HCT116 (cell line): ENCODE data around the gene EXOC4. TPM values are rescaled to one million over a fixed set of nuclear protein-coding genes. Genes with fewer than 3 reads are reported as not detected.

Experiments
- ATAC-seq: fragments of 200-7000 bp; cut with Tn5 transposase; 2 replicates; pipeline ENCODE4 v1.9.1; 2020; ENCODE audit warnings: mild to moderate bottlenecking, moderate library complexity
- BruUV-seq: library from RNA; stranded (reverse); fragments of 400-500 nt; replicated peaks from 2 replicates; lab custom pipeline; 2021; lab: Mats Ljungman, UMichigan
- CTCF ChIA-PET: fragments of 300-600 bp; sonication (Branson Sonifier 250); formaldehyde crosslinking; loops from one replicate; lab custom pipeline; 2021; ENCODE audit warnings: antibody characterized with exemption; lab: Charles Lee
- POLR2A ChIA-PET: fragments of 300-600, 350-600 bp; sonication (Branson Sonifier 250); formaldehyde crosslinking; loops from one replicate; lab custom pipeline; 2021; ENCODE audit warnings: antibody characterized with exemption; lab: Charles Lee
- RAD21 ChIA-PET, 2 experiments: fragments of 300-600 bp; sonication (Branson Sonifier 250); formaldehyde crosslinking; loops; one replicate each; lab custom pipeline; 2023; ENCODE audit warnings: low total read pairs in 2 of 2; ENCODE audit not compliant: uncharacterized antibody in 2 of 2, unreplicated experiment in 2 of 2, low non-redundant PET in 1 of 2; lab: Charles Lee
- DNase-seq: peaks from one replicate; pipeline ENCODE4 v3.0.0-alpha.2; 2010; ENCODE audit warnings: low read depth, low spot score
- H2AFZ ChIP-seq: fragments of 200-600 bp; shearing (Covaris generic), sonication (generic); 2 replicates; pipeline ENCODE4 v1.6.1; 2017; ENCODE audit warnings: low read depth, mixed run types, mixed read lengths, antibody characterized with exemption, low read length; ENCODE audit not compliant: poor library complexity, severe bottlenecking
- H3K27ac ChIP-seq: 2 replicates; pipeline ENCODE4 v1.5.1; 2012; ENCODE audit warnings: low read depth, low read length
- H3K27me3 ChIP-seq: fragments of 200-600 bp; sonication (generic); 2 replicates; pipeline ENCODE4 v1.6.1; 2016; ENCODE audit warnings: mixed run types, low read length, mixed read lengths; ENCODE audit not compliant: insufficient read depth
- H3K36me3 ChIP-seq, 2 experiments: fragments of 200-500 bp in 1 of 2; fragments of 200-600 bp in 1 of 2; sonication (Bioruptor generic) in 1 of 2; sonication (generic) in 1 of 2; 2 replicates each; pipeline versions ENCODE4 v1.5.1 to v1.6.1; 2014 to 2016; ENCODE audit warnings: low read length in 2 of 2, inconsistent platforms in 1 of 2, mixed read lengths in 1 of 2, mixed run types in 1 of 2; ENCODE audit not compliant: insufficient read depth in 2 of 2, control insufficient read depth in 1 of 2
- H3K4me1 ChIP-seq, 2 experiments: fragments of 200-600 bp in 1 of 2; sonication (generic) in 1 of 2; 2 replicates each; pipeline versions ENCODE4 v1.5.1 to v1.6.1; 2012 to 2017; ENCODE audit warnings: low read length in 2 of 2, inconsistent platforms in 1 of 2, mild to moderate bottlenecking in 1 of 2, mixed read lengths in 1 of 2, mixed run types in 1 of 2, moderate library complexity in 1 of 2; ENCODE audit not compliant: insufficient read depth in 2 of 2, control insufficient read depth in 1 of 2
- H3K4me2 ChIP-seq: fragments of 200-600 bp; sonication (generic); 2 replicates; pipeline ENCODE4 v1.6.1; 2017; ENCODE audit warnings: mixed run types, low read length, mixed read lengths
- H3K4me3 ChIP-seq, 2 experiments: fragments of 200-600 bp in 1 of 2; sonication (generic) in 1 of 2; replicated peaks in 1 of 2; 2 replicates each; pipeline ENCODE4 v1.5.1; 2011 to 2016; ENCODE audit warnings: low read length in 2 of 2, control low read depth in 1 of 2, low read depth in 1 of 2, mild to moderate bottlenecking in 1 of 2, mixed read lengths in 1 of 2, mixed run types in 1 of 2
- H3K79me2 ChIP-seq: fragments of 200-600 bp; sonication (generic); 2 replicates; pipeline ENCODE4 v1.6.1; 2017; ENCODE audit warnings: mild to moderate bottlenecking, mixed run types, low read length, moderate library complexity, mixed read lengths; ENCODE audit not compliant: insufficient read depth
- H3K9ac ChIP-seq: fragments of 200-600 bp; sonication (generic); 2 replicates; pipeline ENCODE4 v1.6.1; 2016; ENCODE audit warnings: low read length, mixed read lengths
- H3K9me2 ChIP-seq: fragments of 200-600 bp; sonication (generic), shearing (Covaris generic); 2 replicates; pipeline ENCODE4 v1.6.1; 2017; ENCODE audit warnings: mixed run types, mild to moderate bottlenecking, moderate library complexity; ENCODE audit not compliant: insufficient read depth
- H3K9me3 ChIP-seq, 2 experiments: fragments of 200-500 bp in 1 of 2; fragments of 200-600 bp in 1 of 2; sonication (Bioruptor generic) in 1 of 2; sonication (generic) in 1 of 2; 2 replicates each; pipeline ENCODE4 v1.6.1; 2014 to 2017; ENCODE audit warnings: low read length in 2 of 2, mixed read lengths in 2 of 2, inconsistent platforms in 1 of 2, low read depth in 1 of 2, mild to moderate bottlenecking in 1 of 2, mixed run types in 1 of 2, moderate library complexity in 1 of 2; ENCODE audit not compliant: control insufficient read depth in 1 of 2, insufficient read depth in 1 of 2
- H4K20me1 ChIP-seq: fragments of 200-600 bp; sonication (generic), shearing (Covaris generic); 2 replicates; pipeline ENCODE4 v1.6.1; 2017; ENCODE audit warnings: mixed run types, mild to moderate bottlenecking, moderate library complexity; ENCODE audit not compliant: insufficient read depth
- EZH2 ChIP-seq: fragments of 200-600 bp; sonication (generic); IDR thresholded peaks from 2 replicates; pipeline ENCODE4 v1.6.1; 2017; ENCODE audit warnings: antibody characterized with exemption, mixed run types
- MAX ChIP-seq: IDR thresholded peaks from 2 replicates; pipeline ENCODE4 v1.6.1; 2012
- POLR2A ChIP-seq: IDR thresholded peaks from 2 replicates; pipeline ENCODE4 v1.7.0; 2011; ENCODE audit warnings: borderline replicate concordance; ENCODE audit not compliant: insufficient read depth, insufficient read length; ENCODE audit errors: extremely low read depth
- POLR2AphosphoS5 ChIP-seq: IDR thresholded peaks from 2 replicates; pipeline ENCODE4 v1.6.1; 2011; ENCODE audit warnings: mild to moderate bottlenecking, low read depth, low read length, moderate library complexity
- RAD21 ChIP-seq: IDR thresholded peaks from 2 replicates; pipeline ENCODE4 v1.6.1; 2012; ENCODE audit warnings: low read depth, mild to moderate bottlenecking
- REST ChIP-seq: IDR thresholded peaks from 2 replicates; pipeline ENCODE4 v1.6.1; 2012; ENCODE audit warnings: low read depth
- SIN3A ChIP-seq: IDR thresholded peaks from 2 replicates; pipeline ENCODE4 v1.6.1; 2012; ENCODE audit warnings: low read depth
- SP1 ChIP-seq: IDR thresholded peaks from 2 replicates; pipeline ENCODE4 v1.6.1; 2012; ENCODE audit warnings: low read depth
- ZBTB33 ChIP-seq: IDR thresholded peaks from 2 replicates; pipeline ENCODE4 v1.6.1; 2011; ENCODE audit warnings: mild to moderate bottlenecking, low read length, moderate library complexity; ENCODE audit not compliant: insufficient replicate concordance; ENCODE audit errors: extremely low read depth
- intact Hi-C: fragments of 100-400 bp; cut with micrococcal nuclease; formaldehyde crosslinking; loops from 2 replicates; pipeline ENCODE4 v1.10.0; 2022
- total RNA-seq: library from RNA; stranded (reverse); gene quantifications from one replicate; pipeline ENCODE4 v1.2.1, GENCODE V29; 2021; ENCODE audit not compliant: unreplicated experiment

Gene EXOC4
- total RNA-seq, 1 experiment from 2014 or later = 40.3 TPM

GRCh38 chr7:133693281-133693680, 440.4 kb downstream of the EXOC4 start (continued):
- no peak for TF ChIP-seq ZBTB33
- TF ChIP-seq SIN3A = no peak
- no peak for TF ChIP-seq RAD21
- TF ChIP-seq MAX = no peak
- no peak for TF ChIP-seq POLR2AphosphoS5
- no peak for TF ChIP-seq POLR2A

- no peaks in the 10 kb centered on the region for H4K20me1 ChIP-seq
- TF ChIP-seq EZH2 (no peak), SP1 (no peak), REST (no peak), POLR2A (no peak), ZBTB33 (no peak), SIN3A (no peak)
- TF ChIP-seq, all 23 proteins: peak for 0
- no peak overlapping the region for H3K9ac ChIP-seq
- no peaks in the 10 kb centered on the region for H3K9me2 ChIP-seq
- H3K36me3 ChIP-seq = no peaks in the 10 kb centered on the region
- BruUV-seq = no TSS peak
- H3K27me3 ChIP-seq = no peaks in the 10 kb centered on the region
- no peak overlapping the region for H3K4me3 ChIP-seq
- CTCF ChIA-PET = no interaction called here
- no peaks in the 10 kb centered on the region for H3K79me2 ChIP-seq
- H3K4me1 ChIP-seq = no peaks in the 10 kb centered on the region
- POLR2A ChIA-PET = no interaction called here
- H3K27ac ChIP-seq = no peak overlapping the region
- H3K9me3 ChIP-seq = no peaks in the 10 kb centered on the region
- no peak overlapping the region for H3K4me2 ChIP-seq
- intact Hi-C loops = no loop called here
- H2AFZ ChIP-seq = no peak overlapping the region
- RAD21 ChIA-PET = no interaction called here
- ATAC-seq (no peak), DNase-seq (no peak)
These were observed 443.2 kb downstream of the EXOC4 start for GRCh38 chr7:133696056-133696455.
